ENCODE data around the gene FARP2.

FARP2 gene

GRCh38 chr2:241532168-241532567, 176.1 kb downstream of the FARP2 start:
- no peak overlapping the region for H3K4me3 ChIP-seq (ENCODE audit: low read depth, low read length)
- no peak for TF ChIP-seq CTCF (IDR thresholded peaks at IDR 0.05; ENCODE audit: borderline replicate concordance, insufficient read depth, low read depth, low read length)

GRCh38 chr2:241532733-241533601, 176.9 kb downstream of the FARP2 start:
- H3K4me3 ChIP-seq (ENCODE audit: low read depth, low read length) = no peak overlapping the region
- no peak for TF ChIP-seq CTCF (IDR thresholded peaks at IDR 0.05; ENCODE audit: borderline replicate concordance, insufficient read depth, low read depth, low read length)

GRCh38 chr2:241534293-241534692, 178.2 kb downstream of the FARP2 start:
- TF ChIP-seq CTCF (IDR thresholded peaks at IDR 0.05; ENCODE audit: borderline replicate concordance, insufficient read depth, low read depth, low read length) = no peak

GRCh38 chr2:241534701-241535375, 178.8 kb downstream of the FARP2 start:
- H3K4me3 ChIP-seq (ENCODE audit: low read depth, low read length) = no peak overlapping the region
- TF ChIP-seq CTCF (IDR thresholded peaks at IDR 0.05; ENCODE audit: borderline replicate concordance, insufficient read depth, low read depth, low read length) = no peak

More at GRCh38 chr2:241534293-241534692, 178.2 kb downstream of the FARP2 start:
- no peak overlapping the region for H3K4me3 ChIP-seq (ENCODE audit: low read depth, low read length)

- H3K4me3 ChIP-seq (ENCODE audit: low read depth, low read length) = no peak overlapping the region
- TF ChIP-seq CTCF (IDR thresholded peaks at IDR 0.05; ENCODE audit: borderline replicate concordance, insufficient read depth, low read depth, low read length) = no peak
Measured at GRCh38 chr2:241535871-241536655, 180.0 kb downstream of the FARP2 start.

- no peak for TF ChIP-seq CTCF (IDR thresholded peaks at IDR 0.05; ENCODE audit: borderline replicate concordance, insufficient read depth, low read depth, low read length)
- H3K4me3 ChIP-seq (ENCODE audit: low read depth, low read length) = no peak overlapping the region
Measured at GRCh38 chr2:241538838-241539615, 182.9 kb downstream of the FARP2 start.

Data from GM12875 (cell line).